ENCODE measurements around the gene WNK4. TPM values are rescaled to one million over a fixed set of nuclear protein-coding genes. Genes with fewer than 3 reads are reported as not detected.

The WNK4 gene
- total and polyA plus RNA-seq, 9 of the 15 experiments (the other 6 are each of a cell fraction or from before 2014, with no cell fraction given) = 0.32 to 25.8 (median 4.5) TPM

- no peak for TF ChIP-seq GTF2B (IDR thresholded peaks at IDR 0.05; ENCODE audit: extremely low read depth, insufficient read length)
- TF ChIP-seq RBM14 (IDR thresholded peaks at IDR 0.05; ENCODE audit: borderline replicate concordance, insufficient read depth, low read depth, low read length) = no peak
- peak; percentile 58; the same call in 1 of the 2 replicates for TF ChIP-seq ARID3A (IDR thresholded peaks at IDR 0.05; ENCODE audit: borderline replicate concordance, low read depth, low read length)
- no peak for TF ChIP-seq ARID4B (CRISPR knock-in tag; IDR thresholded peaks at IDR 0.05)
- no peak for TF ChIP-seq KDM4B (IDR thresholded peaks at IDR 0.05; ENCODE audit: borderline replicate concordance in 2 of 2, low read depth in 1 of 2)
- no peak for TF ChIP-seq CREB5 (CRISPR knock-in tag; IDR thresholded peaks at IDR 0.05)
- TF ChIP-seq PHTF2 (CRISPR knock-in tag; IDR thresholded peaks at IDR 0.05) = no peak
- TF ChIP-seq TAF1 (IDR thresholded peaks at IDR 0.05; ENCODE audit: control insufficient read depth, extremely low read depth, insufficient read depth, low read length, severe bottlenecking) = no peak
- peak; percentile 93 for TF ChIP-seq SMARCE1 (IDR thresholded peaks at IDR 0.05)
- no peak for TF ChIP-seq SAFB (IDR thresholded peaks at IDR 0.05; ENCODE audit: borderline replicate concordance, low read depth, low read length)
- no peak for TF ChIP-seq E2F3 (CRISPR knock-in tag; IDR thresholded peaks at IDR 0.05)
- TF ChIP-seq SRSF7 (optimal IDR thresholded peaks at IDR 0.05; ENCODE audit: low read depth, low read length) = no peak
- TF ChIP-seq ZFP91 (CRISPR knock-in tag; IDR thresholded peaks at IDR 0.05) = no peak
Observed at GRCh38 chr17:42743595-42744282, 36.7 kb upstream of the WNK4 start (continued).

All from K562 (cell line).